Chondrocyte (in vitro differentiated cells): ENCODE measurements around the gene AMIGO1. TPM values are rescaled to one million over a fixed set of nuclear protein-coding genes. Genes with fewer than 3 reads are reported as not detected.

Experiments used
- DNase-seq: peaks from one replicate; pipeline ENCODE4 v3.0.0; 2021; ENCODE audit warnings: mixed read lengths, low spot score
- H3K27ac Mint-ChIP-seq: one replicate; pipeline ENCODE4 v1.8.0; 2021; ENCODE audit warnings: mild to moderate bottlenecking, moderate library complexity, mixed read lengths; ENCODE audit not compliant: unreplicated experiment
- H3K27me3 Mint-ChIP-seq: 2 replicates; pipeline ENCODE4 v1.8.0; 2021; ENCODE audit warnings: low read depth, mixed read lengths
- H3K36me3 Mint-ChIP-seq: 2 replicates; pipeline ENCODE4 v1.8.0; 2021; ENCODE audit warnings: low read depth, mixed read lengths
- H3K4me1 Mint-ChIP-seq: 2 replicates; pipeline ENCODE4 v1.8.0; 2021; ENCODE audit warnings: low read depth, mild to moderate bottlenecking, mixed read lengths
- H3K4me3 Mint-ChIP-seq: one replicate; pipeline ENCODE4 v1.8.0; 2021; ENCODE audit warnings: mild to moderate bottlenecking, moderate library complexity, mixed read lengths; ENCODE audit not compliant: unreplicated experiment
- H3K9me3 Mint-ChIP-seq: 2 replicates; pipeline ENCODE4 v1.8.0; 2021; ENCODE audit warnings: low read depth, mixed read lengths
- total RNA-seq: library from RNA; stranded (reverse); gene quantifications from 3 replicates; pipeline ENCODE4 v1.2.1, GENCODE V29; 2021
- TF ChIP-seq, protein P1 (sequence below): fragments of 200-600 bp; sonication (generic); IDR thresholded peaks from 2 replicates; pipeline ENCODE4 v1.5.0; 2021; ENCODE audit warnings: antibody characterized with exemption, mild to moderate bottlenecking, moderate library complexity

Gene AMIGO1
- total RNA-seq, 1 donor from 2014 or later: 4.6 TPM

DNA sequence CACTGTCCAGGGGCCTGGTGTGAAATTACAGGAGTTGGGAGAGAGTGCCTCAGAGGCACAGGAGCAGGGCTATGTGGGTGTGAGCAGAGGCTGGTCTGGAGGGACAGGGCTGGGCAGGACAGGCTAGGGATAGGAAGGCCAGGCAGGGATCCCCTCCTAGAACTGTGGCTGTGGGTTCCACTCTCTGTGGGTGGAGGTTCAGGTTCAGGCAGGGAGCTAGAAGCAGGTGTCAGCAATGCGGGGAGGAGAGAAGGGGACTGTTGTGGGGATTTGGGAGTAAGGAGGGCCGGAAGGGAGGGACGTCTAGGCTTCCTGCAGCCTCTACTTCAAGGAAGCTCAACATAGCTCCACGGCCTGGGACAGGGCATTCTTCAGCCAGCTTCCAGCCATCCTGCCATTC is 21.9 kb upstream of the AMIGO1 start:
- Mint-ChIP-seq H3K27ac (peak overlapping the region; percentile 29), H3K9me3 (no peaks in the 10 kb centered on the region), H3K27me3 (peaks cover 4% of the 10 kb centered on the region)

DNA sequence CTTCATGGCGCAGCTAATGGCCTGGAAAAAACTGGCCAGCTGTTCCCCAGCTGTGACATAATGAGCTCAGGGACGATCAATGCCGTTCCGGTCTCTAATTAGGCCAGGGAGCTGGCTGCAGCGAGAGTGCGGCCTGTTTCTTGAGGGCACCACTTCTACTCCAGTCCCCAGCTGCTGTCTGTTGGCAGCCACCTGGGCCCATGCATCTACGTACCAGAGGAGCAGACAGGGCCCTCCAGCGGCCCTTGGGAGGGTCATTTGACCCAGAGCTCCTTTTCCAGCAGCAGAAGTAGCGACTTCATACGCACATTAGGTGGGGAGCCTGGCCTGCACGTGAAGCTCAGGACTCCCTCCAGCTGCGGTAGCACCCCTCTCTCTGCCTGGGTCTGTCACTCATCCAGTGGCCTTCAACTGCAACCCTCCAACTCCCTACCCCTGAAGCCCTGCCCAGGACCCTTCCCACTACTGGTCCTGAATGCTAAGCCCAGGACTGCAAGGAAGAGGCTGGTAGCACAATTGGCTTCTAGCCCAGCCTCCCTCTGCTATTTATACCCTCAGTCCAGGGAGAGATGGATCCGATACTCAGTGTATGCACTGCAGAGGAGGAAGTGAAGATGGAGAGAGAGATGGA is 21.0 kb upstream of the AMIGO1 start:
- no peak for DNase-seq
- TF ChIP-seq, protein P1, sequence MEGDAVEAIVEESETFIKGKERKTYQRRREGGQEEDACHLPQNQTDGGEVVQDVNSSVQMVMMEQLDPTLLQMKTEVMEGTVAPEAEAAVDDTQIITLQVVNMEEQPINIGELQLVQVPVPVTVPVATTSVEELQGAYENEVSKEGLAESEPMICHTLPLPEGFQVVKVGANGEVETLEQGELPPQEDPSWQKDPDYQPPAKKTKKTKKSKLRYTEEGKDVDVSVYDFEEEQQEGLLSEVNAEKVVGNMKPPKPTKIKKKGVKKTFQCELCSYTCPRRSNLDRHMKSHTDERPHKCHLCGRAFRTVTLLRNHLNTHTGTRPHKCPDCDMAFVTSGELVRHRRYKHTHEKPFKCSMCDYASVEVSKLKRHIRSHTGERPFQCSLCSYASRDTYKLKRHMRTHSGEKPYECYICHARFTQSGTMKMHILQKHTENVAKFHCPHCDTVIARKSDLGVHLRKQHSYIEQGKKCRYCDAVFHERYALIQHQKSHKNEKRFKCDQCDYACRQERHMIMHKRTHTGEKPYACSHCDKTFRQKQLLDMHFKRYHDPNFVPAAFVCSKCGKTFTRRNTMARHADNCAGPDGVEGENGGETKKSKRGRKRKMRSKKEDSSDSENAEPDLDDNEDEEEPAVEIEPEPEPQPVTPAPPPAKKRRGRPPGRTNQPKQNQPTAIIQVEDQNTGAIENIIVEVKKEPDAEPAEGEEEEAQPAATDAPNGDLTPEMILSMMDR: no peak
- H3K4me1 Mint-ChIP-seq: peaks cover 30% of the 10 kb centered on the region
- no peaks in the 10 kb centered on the region for H3K36me3 Mint-ChIP-seq
- H3K9me3 Mint-ChIP-seq: no peaks in the 10 kb centered on the region
- H3K4me3 Mint-ChIP-seq: no peak overlapping the region
- H3K27me3 Mint-ChIP-seq: peaks cover 8% of the 10 kb centered on the region
- no peak overlapping the region for H3K27ac Mint-ChIP-seq

More for the DNA sequence above, 21.9 kb upstream of the AMIGO1 start:
- no peak for DNase-seq
- TF ChIP-seq, protein P1: no peak
- Mint-ChIP-seq H3K36me3 (no peaks in the 10 kb centered on the region), H3K4me3 (no peak overlapping the region), H3K4me1 (peaks cover 30% of the 10 kb centered on the region)

DNA sequence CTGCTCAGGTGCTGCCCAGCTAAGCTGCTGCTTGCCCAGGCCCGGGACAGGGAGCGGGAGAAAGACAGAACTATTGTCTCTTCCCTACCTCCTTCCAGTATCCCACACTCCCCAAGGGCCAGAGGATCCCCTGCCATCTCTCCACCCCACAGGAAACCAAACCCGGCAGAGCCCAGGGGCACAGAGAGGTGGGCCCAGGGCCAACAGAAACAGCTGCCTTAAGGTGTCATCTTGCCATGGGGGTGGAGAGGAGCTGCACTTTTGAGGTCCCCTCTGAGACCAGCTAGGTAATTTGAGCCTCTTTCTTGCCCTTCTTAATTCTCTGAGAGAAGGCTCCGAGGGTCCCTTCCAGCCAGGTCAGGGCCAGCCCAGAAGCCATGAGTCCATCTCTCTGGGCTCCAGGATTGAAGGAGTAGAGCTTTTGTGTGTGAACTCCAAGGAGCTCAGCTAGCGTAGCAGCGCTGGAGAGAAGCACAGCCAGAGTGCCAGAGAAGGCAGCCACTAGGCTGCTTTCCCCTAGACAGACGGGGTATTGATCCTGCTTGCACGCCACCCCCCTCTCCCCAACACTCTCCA is 20.4 kb upstream of the AMIGO1 start:
- no peak for DNase-seq
- TF ChIP-seq, protein P1: no peak
- Mint-ChIP-seq H3K27ac (peak overlapping the region; percentile 61), H3K36me3 (no peaks in the 10 kb centered on the region), H3K4me3 (no peak overlapping the region), H3K9me3 (no peaks in the 10 kb centered on the region), H3K4me1 (peaks cover 30% of the 10 kb centered on the region), H3K27me3 (peaks cover 8% of the 10 kb centered on the region)

DNA sequence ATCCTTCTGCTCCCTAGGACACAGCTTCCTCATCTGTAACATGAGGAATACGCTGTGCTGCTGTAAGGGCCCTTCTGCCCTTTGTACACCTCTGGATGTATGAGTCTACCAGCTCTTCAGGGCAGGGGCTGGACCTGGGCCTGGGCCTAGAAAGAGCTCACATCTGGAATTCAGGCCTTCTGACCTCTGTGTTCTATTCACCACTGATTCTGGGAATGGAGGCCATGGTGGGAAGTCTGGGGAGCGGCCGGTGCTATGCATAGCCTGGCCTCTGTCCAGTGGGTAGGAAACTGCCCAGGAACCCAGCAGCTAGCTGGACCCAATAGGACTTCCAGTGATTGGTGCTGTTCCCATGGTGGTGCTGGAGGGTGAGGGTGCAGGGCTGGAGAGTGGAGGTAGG is 19.2 kb upstream of the AMIGO1 start:
- TF ChIP-seq, protein P1: no peak
- Mint-ChIP-seq H3K27me3 (peaks cover 8% of the 10 kb centered on the region), H3K4me1 (peaks cover 30% of the 10 kb centered on the region), H3K27ac (no peak overlapping the region), H3K36me3 (no peaks in the 10 kb centered on the region), H3K9me3 (no peaks in the 10 kb centered on the region), H3K4me3 (no peak overlapping the region)
- no peak for DNase-seq

DNA sequence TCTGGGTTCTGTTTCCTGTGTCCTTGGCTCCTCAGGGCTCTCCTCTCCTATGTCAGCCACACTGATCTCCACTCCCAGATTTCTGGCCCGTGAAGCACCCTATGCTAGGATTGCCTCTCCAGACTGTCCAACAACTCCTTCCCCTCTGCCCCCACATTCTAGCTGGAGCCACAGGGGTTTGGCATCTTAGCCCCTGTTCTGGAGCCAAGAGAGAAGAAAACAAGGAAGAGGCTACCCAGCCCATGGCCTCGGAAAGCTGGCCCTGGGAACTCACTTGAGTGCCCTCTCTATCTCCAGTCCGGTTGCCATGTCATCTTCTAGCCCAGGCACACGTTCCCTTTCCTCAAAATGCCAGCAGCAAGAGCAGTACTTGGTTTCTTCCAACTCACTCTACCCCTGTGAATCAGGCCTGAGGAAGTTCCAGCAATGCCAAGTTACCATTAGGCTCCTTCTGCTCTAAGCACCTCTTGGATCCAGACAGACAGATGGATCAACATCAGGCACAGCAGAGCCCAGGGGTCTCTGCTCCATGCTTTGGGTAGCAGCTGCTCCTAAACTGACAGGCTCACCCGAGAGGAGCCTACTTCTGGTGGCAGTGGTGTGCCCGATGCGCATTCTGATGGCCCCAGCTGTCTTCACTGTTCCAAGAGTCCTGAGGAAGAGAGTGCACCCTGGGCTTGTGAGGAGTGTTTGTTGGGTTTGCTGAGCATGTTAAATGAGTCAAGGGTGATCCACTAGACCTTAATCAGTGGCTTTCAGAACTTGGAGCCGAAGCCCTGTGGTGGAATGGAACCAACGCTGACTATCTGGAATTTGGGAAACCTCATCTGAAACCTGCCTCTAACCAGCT is 18.5 kb upstream of the AMIGO1 start:
- TF ChIP-seq, protein P1: no peak
- Mint-ChIP-seq H3K27ac (no peak overlapping the region), H3K4me1 (peaks cover 30% of the 10 kb centered on the region), H3K27me3 (peaks cover 8% of the 10 kb centered on the region), H3K9me3 (no peaks in the 10 kb centered on the region), H3K4me3 (no peak overlapping the region), H3K36me3 (no peaks in the 10 kb centered on the region)
- no peak for DNase-seq
